H1 (cell line): Measurements from ENCODE around the gene KLHDC7B. TPM values are rescaled to one million over a fixed set of nuclear protein-coding genes. Genes with fewer than 3 reads are reported as not detected.

Experiments
- CBX8 ChIP-seq: fragments of 300-800, 300-1000 bp; sonication (generic); IDR thresholded peaks from 2 replicates; pipeline ENCODE4 v1.7.1; 2016; ENCODE audit warnings: low read depth, low read length, borderline replicate concordance
- GABPA ChIP-seq: IDR thresholded peaks from 2 replicates; pipeline ENCODE4 v1.6.1; 2011; ENCODE audit warnings: mild to moderate bottlenecking, low read length, moderate library complexity, borderline replicate concordance; ENCODE audit not compliant: insufficient read depth
- JUND ChIP-seq: IDR thresholded peaks from 2 replicates; pipeline ENCODE4 v1.6.1; 2011; ENCODE audit warnings: mild to moderate bottlenecking, improper control_type of control experiment, low read length
- POLR2A ChIP-seq, 2 experiments: IDR thresholded peaks; 1 replicate in 1 of 2; 2 replicates in 1 of 2; pipeline ENCODE4 v1.6.1; 2011; ENCODE audit warnings: low read depth in 2 of 2, low read length in 2 of 2, mild to moderate bottlenecking in 2 of 2; ENCODE audit errors: control extremely low read depth in 1 of 2
- SUZ12 ChIP-seq: fragments of 200-600 bp; sonication (generic); IDR thresholded peaks from 2 replicates; pipeline ENCODE4 v1.6.1; 2012; ENCODE audit warnings: mild to moderate bottlenecking, inconsistent platforms, low read length, moderate library complexity, mixed read lengths
- YY1 ChIP-seq: IDR thresholded peaks from 2 replicates; pipeline ENCODE4 v1.6.1; 2011; ENCODE audit warnings: low read depth, mild to moderate bottlenecking, low read length
- polyA plus RNA-seq, 7 experiments: library from polyadenylated mRNA; depleted of rRNA in 3 of 7; stranded (reverse) in 5 of 7; unstranded in 2 of 7; fragments of >200 nt in 5 of 7; fragments of 200-250 nt in 2 of 7; gene quantifications; 1 replicate in 5 of 7; 2 replicates in 1 of 7; 4 replicates in 1 of 7; pipeline versions ENCODE4 v1.2.1 to v1.2.3, GENCODE V29; 2011 to 2013; ENCODE audit warnings: missing spikeins in 2 of 7, mixed read lengths in 2 of 7
- total RNA-seq: library from RNA; stranded (reverse); fragmentation: NEBNext Ultra II Directional; extraction: Animal tissue kit (Norgen Biotek cat#: 25700); gene quantifications from 2 replicates; pipeline ENCODE4 v1.2.1, GENCODE V29; 2021
- TF ChIP-seq, protein P1 (sequence below), 3 experiments: IDR thresholded peaks; 1 replicate in 2 of 3; 2 replicates in 1 of 3; pipeline versions ENCODE4 v1.5.1 to v1.6.1; 2011; ENCODE audit warnings: low read length in 3 of 3, mild to moderate bottlenecking in 3 of 3, inconsistent platforms in 2 of 3, low read depth in 1 of 3, moderate library complexity in 1 of 3; ENCODE audit not compliant: insufficient read depth in 1 of 3; ENCODE audit errors: control extremely low read depth in 1 of 3
- TF ChIP-seq, protein P2 (sequence below): IDR thresholded peaks from 2 replicates; pipeline ENCODE4 v1.6.1; 2012; ENCODE audit warnings: low read length, inconsistent platforms

The KLHDC7B gene
- total and polyA plus RNA-seq, 2 of the 8 experiments (the other 6 are each of a cell fraction or from before 2014, with no cell fraction given): not detected

DNA sequence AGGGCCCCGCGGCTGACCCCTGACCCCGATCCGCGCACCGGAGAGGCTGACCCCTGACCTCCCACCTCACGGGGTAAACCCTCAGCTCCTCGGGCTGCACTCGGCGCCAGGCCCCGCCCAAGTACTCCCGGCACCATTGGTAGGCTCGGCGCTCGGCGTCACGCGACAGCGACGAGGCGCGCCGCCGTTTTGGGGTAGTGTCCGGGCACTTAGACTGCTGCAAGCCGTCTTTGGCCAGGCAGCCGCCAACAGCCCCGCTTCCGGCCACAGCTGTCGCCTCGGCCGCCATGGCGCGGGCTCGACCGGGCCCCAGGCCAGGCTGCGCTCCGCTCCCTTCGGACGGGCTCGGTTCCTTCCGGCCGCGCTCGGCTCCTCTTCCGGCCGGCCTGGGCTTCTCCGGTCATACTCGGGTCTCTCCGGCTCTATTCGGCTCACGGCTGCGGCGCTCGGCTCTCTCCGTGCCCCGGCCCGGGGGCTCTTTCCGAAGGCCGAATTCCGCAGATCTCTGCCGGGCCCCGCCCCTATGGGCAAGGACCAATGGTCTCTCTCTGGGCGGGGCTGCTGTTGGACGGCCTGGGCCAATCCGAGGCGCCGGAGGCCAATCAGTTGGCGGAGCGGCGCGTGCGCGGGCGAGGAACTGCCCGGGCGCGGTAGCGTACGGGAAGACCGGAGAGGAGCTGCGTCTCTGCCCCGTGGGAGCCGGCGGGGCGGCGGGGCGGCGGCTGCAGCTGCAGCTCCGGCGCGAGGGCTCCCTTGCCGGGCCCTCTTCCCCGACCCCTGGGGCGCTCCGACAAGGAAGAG, 37.0 kb downstream of the KLHDC7B start, which contains the start of gene CHKB (continued):
- TF ChIP-seq SUZ12: no peak
- TF ChIP-seq, protein P1, sequence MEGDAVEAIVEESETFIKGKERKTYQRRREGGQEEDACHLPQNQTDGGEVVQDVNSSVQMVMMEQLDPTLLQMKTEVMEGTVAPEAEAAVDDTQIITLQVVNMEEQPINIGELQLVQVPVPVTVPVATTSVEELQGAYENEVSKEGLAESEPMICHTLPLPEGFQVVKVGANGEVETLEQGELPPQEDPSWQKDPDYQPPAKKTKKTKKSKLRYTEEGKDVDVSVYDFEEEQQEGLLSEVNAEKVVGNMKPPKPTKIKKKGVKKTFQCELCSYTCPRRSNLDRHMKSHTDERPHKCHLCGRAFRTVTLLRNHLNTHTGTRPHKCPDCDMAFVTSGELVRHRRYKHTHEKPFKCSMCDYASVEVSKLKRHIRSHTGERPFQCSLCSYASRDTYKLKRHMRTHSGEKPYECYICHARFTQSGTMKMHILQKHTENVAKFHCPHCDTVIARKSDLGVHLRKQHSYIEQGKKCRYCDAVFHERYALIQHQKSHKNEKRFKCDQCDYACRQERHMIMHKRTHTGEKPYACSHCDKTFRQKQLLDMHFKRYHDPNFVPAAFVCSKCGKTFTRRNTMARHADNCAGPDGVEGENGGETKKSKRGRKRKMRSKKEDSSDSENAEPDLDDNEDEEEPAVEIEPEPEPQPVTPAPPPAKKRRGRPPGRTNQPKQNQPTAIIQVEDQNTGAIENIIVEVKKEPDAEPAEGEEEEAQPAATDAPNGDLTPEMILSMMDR (IDR thresholded peaks at IDR 0.05; ENCODE audit: control extremely low read depth in 1 of 3, insufficient read depth in 1 of 3, low read depth in 1 of 3, low read length in 3 of 3): no peak
- no peak for TF ChIP-seq CBX8
- TF ChIP-seq POLR2A (IDR thresholded peaks at IDR 0.05; ENCODE audit: control extremely low read depth in 1 of 2, low read depth in 2 of 2, low read length in 2 of 2): peak in 1 of 2 experiments; percentile 62; a peak in 1 of 3 replicates
- no peak for TF ChIP-seq JUND
- TF ChIP-seq YY1: peak; percentile 84
- TF ChIP-seq, protein P2, sequence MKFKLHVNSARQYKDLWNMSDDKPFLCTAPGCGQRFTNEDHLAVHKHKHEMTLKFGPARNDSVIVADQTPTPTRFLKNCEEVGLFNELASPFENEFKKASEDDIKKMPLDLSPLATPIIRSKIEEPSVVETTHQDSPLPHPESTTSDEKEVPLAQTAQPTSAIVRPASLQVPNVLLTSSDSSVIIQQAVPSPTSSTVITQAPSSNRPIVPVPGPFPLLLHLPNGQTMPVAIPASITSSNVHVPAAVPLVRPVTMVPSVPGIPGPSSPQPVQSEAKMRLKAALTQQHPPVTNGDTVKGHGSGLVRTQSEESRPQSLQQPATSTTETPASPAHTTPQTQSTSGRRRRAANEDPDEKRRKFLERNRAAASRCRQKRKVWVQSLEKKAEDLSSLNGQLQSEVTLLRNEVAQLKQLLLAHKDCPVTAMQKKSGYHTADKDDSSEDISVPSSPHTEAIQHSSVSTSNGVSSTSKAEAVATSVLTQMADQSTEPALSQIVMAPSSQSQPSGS: no peak
- no peak for TF ChIP-seq GABPA
